Activated T-cell treated with anti-CD3 and anti-CD28 coated beads, Interleukin-2, amount 50 U/mL, for 48 hours (primary cell): Measurements from ENCODE around the gene IGFL3.
"Not testable (repeated sequence)": the region's sequence is repeated elsewhere in the genome, so short reads cannot be mapped to it uniquely, and the experiment has no call there.

Experiments
- DNase-seq, 2 experiments: peaks; one replicate each; pipeline ENCODE4 v3.0.0-alpha.2; 2020

Gene IGFL3

DNA sequence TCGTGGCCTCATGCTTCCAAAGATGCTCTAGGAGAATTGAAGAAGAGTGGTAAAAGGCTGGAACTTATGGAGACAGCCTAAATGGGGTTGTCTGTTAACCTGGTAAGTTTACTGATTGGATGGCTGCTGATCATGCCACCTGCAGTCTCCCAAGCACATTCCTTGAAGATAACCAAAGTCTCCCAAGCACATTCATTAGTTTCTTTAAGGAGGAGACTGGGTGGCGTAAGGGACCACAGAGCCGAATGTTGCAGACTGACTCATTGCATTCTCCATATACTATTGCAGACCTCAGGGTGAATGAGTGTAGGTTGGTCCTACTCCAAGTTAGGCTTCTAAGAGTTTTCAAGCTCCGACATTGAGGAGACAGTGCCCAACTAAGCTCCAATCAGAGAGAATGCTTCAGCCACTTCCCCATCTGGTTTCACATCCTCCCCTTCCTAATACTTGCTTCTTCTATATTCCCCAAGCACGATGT lies at the start of gene IGFL3:
TSS of gene IGFL3 (minus strand) at position 51 of the 478 bp plus-strand sequence. CDS start at position 12, 39 bp downstream.
- no peak for DNase-seq

- no peak for DNase-seq
These were observed 49.5 kb upstream of the IGFL3 start for GRCh38 chr19:46173886-46174480.

GRCh38 chr19:46162731-46163130 lies 38.2 kb upstream of the IGFL3 start:
- no peak for DNase-seq

- not testable (repeated sequence) for DNase-seq
These were observed 37.3 kb upstream of the IGFL3 start for GRCh38 chr19:46161642-46162257.

- no peak for DNase-seq
These were observed 35.8 kb upstream of the IGFL3 start for GRCh38 chr19:46160233-46160775.

GRCh38 chr19:46159418-46160232 lies 35.1 kb upstream of the IGFL3 start:
- no peak for DNase-seq

- DNase-seq: no peak
These were observed 30.7 kb upstream of the IGFL3 start for GRCh38 chr19:46155237-46155636.

- DNase-seq: no peak
These were observed 26.1 kb upstream of the IGFL3 start for GRCh38 chr19:46150606-46151005.

DNA sequence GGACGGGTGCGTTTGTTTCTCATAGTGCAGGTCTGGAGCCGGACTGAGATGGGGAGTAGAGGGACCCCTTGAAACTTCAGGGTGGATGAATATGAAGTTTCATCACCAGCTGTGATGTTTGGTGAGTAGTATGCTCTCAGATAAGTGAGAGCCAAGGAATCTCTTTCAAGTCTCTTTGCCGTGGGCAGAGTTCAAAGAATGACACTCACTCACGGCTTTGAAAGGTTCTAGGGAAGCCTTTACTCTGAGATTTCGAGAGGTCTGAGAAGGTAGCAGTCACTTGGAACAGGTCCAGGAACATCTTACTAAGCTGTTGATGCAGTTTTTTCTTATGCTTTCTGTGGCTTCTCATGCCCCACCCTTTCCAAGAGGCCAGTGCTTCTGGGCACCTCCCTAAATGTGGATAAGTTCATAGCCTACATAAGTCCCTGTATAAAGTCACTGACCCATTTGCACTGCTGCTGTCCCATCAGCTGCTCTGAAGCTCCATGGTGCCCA lies 23.4 kb upstream of the IGFL3 start, which contains the start of gene IGFL2:
TSS of gene IGFL2 (plus strand) at position 448 of the 498 bp plus-strand sequence. CDS start at position 489, 41 bp downstream.
- peak in 1 of 2 experiments; percentile 27 for DNase-seq

- DNase-seq: no peak
These were observed 22.8 kb upstream of the IGFL3 start for GRCh38 chr19:46147166-46147740.

GRCh38 chr19:46144756-46145155 lies 20.3 kb upstream of the IGFL3 start:
- DNase-seq: no peak

DNA sequence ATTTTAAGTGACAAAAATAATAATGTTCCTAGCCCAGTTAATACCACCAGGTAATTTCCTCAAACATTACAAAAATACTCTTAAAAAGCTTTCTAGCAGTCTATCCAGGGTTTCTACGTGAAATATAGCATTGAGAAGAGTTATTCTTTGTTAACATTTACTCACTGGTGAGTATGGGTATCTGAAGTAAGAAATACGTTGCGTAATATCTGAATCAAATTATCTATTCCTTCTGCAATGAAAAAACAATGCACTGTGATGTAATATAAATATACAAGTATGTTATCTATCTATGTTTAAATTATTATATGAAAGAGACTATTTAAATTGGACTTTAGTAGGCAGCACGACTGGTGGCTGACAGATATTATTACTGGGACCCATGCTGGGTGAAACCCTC lies 17.8 kb upstream of the IGFL3 start:
- DNase-seq: no peak

GRCh38 chr19:46141421-46141820 lies 16.9 kb upstream of the IGFL3 start:
- no peak for DNase-seq

- DNase-seq: no peak
These were observed 13.5 kb upstream of the IGFL3 start for GRCh38 chr19:46137915-46138473.

- DNase-seq: no peak
These were observed 10.0 kb upstream of the IGFL3 start for GRCh38 chr19:46134527-46134926.

- DNase-seq: no peak
These were observed 9.3 kb upstream of the IGFL3 start for GRCh38 chr19:46133777-46134241.

DNA sequence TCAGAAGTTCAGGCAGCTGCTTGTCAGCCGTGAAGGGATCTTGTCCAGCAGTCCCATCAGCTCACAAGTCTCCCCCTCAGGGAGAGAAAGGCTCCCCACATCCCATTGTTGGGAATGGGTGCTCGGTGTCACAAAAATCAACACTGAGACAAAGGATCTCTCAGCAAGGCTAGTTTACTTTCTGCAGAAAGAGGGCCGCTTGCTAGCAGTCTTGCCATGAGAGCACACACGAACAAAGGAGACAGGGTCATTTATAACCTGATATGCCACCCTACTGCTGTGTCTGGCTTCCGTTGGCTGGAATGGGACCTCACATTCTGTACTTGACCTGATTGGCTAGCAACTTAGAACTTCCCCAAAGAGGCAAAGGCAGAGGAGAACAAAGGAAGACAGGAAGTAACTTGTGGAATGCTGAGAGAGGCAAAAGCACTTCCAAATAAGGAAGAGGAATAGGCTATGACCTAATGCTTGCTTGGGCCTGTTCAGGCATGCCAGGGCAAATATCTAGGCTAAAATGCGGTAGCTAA lies 8.7 kb upstream of the IGFL3 start:
- no peak for DNase-seq

- DNase-seq: no peak
These were observed 8.1 kb upstream of the IGFL3 start for GRCh38 chr19:46132508-46133100.

DNA sequence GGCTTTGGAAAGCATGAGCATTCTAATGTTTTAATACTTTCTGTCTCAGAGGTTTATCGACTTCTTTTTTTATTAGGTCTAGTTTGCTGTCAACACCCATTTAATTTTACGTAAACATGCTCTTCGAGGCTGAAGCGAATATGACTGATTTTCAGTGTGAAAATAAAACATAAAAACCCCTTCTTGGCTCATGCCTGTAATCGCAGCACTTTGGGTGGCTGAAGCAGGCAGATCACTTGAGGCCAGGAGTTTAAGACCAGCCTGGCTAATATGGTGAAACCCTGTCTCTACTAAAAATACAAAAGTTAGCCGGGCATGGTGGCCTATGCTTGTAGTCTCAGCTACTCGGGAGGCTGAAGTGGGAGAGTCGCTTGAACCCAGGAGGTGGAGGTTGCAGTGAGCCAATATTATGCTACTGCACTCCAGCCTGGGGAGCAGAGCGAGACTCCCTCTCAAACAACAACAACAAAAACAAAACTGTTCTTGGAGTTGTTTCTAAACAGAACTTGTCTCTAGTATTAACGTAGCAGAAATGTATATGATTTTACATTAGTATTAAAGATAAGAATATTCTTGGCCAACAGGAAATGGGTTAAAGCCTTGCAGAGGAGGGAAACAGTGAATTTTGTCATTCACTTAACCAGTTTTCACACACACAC lies 7.1 kb upstream of the IGFL3 start:
- DNase-seq: no peak

DNA sequence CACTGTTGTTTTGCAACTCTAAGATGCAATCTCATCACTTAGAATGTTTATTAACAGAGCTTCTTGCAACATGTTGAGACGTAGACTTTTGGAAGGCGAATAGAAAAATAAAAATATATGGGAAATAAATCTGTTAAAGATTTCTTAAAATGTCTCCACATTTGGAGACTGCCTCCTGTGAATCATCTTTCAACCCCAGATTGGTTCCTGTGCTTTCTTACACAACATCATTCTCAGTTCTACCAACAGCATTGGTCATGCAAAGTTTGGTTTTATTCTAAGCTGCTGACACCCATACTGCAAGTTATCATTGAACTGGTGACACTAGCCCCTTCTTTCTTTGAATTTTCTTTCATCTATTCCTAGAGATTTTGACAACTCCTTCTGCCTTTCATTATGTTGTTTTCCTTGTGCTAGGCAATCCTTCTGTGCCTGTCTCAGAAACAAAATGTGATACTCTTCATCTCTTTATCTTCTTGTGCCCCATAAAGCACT lies 1.6 kb upstream of the IGFL3 start:
- no peak for DNase-seq

DNA sequence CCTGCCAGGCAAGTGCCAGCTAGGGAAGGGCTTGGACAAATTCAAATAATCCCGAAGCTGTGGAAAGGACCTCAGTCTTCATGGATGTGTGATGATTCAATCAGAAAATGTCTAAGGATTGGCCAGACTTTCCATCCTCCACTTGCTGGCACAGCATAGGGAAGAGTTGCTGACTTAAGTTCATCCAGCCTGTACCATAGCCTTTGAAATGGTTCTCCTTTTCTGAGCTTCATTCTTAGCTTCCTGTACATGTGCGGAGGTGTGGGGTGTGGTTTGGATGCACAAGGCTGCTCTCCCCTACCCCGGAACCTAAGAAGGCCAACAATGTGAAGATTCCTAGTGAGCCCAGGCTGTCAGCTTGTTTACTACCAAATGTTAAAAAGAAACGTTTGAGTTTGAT lies 959 bp upstream of the IGFL3 start:
- DNase-seq: no peak
